BJ (cell line): ENCODE results near the gene STX2. TPM values are rescaled to one million over a fixed set of nuclear protein-coding genes. Genes with fewer than 3 reads are reported as not detected.

Experiments
- CTCF ChIA-PET: fragments of 350-600 bp; formaldehyde crosslinking; extraction: SDS; loops from one replicate; lab custom pipeline; 2021; ENCODE audit warnings: antibody characterized with exemption, inconsistent platforms; lab: Yijun Ruan, JAX
- POLR2A ChIA-PET: fragments of 300-600 bp; sonication (Branson Sonifier 250); formaldehyde crosslinking; extraction: SDS; loops from one replicate; lab custom pipeline; 2021; ENCODE audit warnings: antibody characterized with exemption; lab: Charles Lee
- DNase-seq: peaks from one replicate; pipeline ENCODE4 v3.0.0-alpha.2; 2011; ENCODE audit warnings: low read depth
- H3K27me3 ChIP-seq: 2 replicates; pipeline ENCODE4 v1.6.0; 2011; ENCODE audit warnings: low read length; ENCODE audit not compliant: control insufficient read depth, insufficient read depth
- H3K36me3 ChIP-seq: 2 replicates; pipeline ENCODE4 v1.5.1; 2011; ENCODE audit warnings: low read length; ENCODE audit not compliant: control insufficient read depth, insufficient read depth
- H3K4me3 ChIP-seq: 2 replicates; pipeline ENCODE4 v1.5.1; 2011; ENCODE audit warnings: low read depth, mild to moderate bottlenecking, control low read depth, low read length
- polyA plus RNA-seq: library from polyadenylated mRNA; depleted of rRNA; stranded (reverse); fragments of >200 nt; gene quantifications from 2 replicates; pipeline ENCODE4 v1.2.3, GENCODE V29; 2011
- TF ChIP-seq, protein P1 (sequence below): IDR thresholded peaks from 2 replicates; pipeline ENCODE4 v1.5.1; 2011; ENCODE audit warnings: low read depth, mild to moderate bottlenecking, control low read depth, inconsistent platforms, low read length, moderate library complexity; ENCODE audit not compliant: insufficient read depth

STX2 gene
- polyA plus RNA-seq, 1 experiment = 26.0 TPM

DNA sequence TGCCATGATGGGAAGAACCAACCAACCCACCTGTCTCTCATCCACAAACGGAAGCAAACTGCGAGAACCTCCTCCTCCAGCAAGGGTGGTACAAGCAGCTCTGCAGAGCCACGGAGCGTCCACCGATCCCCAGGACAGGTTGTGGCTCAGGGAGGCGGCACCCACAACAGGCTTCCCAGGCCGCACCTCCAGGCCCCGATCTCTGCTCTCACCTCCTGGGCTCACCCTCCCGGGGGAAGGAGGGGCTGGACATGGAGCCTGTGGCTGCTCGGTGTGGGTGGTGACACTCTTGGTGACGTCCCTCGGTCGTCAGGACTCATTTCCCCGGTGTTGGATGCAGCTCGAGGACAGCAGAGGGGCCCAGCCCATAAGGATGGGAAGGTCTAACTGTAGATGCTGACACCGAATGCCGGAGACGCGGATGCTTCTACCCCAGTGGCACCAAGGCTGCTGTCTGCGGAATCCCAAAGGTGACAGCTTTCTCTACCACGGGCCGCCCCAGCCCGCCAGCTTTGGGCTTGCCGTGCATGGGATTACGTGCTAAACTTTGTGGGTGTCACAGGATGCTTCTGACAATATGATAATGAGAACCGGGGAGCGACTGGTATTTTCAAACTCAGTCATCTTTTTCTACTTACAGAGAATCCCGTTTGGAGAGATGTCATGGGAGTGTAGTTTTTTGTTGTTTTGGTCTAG is 58.0 kb downstream of the STX2 start:
- TF ChIP-seq, protein P1, sequence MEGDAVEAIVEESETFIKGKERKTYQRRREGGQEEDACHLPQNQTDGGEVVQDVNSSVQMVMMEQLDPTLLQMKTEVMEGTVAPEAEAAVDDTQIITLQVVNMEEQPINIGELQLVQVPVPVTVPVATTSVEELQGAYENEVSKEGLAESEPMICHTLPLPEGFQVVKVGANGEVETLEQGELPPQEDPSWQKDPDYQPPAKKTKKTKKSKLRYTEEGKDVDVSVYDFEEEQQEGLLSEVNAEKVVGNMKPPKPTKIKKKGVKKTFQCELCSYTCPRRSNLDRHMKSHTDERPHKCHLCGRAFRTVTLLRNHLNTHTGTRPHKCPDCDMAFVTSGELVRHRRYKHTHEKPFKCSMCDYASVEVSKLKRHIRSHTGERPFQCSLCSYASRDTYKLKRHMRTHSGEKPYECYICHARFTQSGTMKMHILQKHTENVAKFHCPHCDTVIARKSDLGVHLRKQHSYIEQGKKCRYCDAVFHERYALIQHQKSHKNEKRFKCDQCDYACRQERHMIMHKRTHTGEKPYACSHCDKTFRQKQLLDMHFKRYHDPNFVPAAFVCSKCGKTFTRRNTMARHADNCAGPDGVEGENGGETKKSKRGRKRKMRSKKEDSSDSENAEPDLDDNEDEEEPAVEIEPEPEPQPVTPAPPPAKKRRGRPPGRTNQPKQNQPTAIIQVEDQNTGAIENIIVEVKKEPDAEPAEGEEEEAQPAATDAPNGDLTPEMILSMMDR = no peak
- H3K27me3 ChIP-seq = no peaks in the 10 kb centered on the region
- no peak overlapping the region for H3K4me3 ChIP-seq
- no peak for DNase-seq
- POLR2A ChIA-PET = no interaction called here
- CTCF ChIA-PET = no interaction called here
- H3K36me3 ChIP-seq = peaks cover 5% of the 10 kb centered on the region

DNA sequence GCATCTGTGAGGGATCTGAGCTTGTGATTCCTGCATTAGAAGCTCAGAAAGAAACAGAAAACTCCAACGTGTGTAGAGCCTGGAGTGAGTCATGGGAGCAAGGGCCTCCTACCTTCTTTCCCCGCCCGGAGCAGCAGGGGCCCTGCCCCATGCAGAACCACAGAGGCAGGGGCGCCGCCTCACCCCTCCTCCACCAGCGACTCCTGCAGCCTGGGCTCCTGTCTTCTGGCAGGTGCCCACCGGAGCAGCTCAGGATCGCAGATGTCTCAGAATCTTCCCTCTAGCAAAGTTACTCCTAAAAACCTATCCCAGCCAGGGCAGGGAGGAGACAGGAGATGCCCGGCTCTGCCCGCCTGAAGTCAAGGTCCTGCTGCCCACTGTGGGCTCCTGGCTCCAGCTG is 58.7 kb downstream of the STX2 start:
- POLR2A ChIA-PET = no interaction called here
- DNase-seq = no peak
- Histone ChIP-seq H3K27me3 (no peaks in the 10 kb centered on the region), H3K4me3 (no peak overlapping the region), H3K36me3 (peaks cover 5% of the 10 kb centered on the region)
- TF ChIP-seq, protein P1 = no peak
- CTCF ChIA-PET = no interaction called here

DNA sequence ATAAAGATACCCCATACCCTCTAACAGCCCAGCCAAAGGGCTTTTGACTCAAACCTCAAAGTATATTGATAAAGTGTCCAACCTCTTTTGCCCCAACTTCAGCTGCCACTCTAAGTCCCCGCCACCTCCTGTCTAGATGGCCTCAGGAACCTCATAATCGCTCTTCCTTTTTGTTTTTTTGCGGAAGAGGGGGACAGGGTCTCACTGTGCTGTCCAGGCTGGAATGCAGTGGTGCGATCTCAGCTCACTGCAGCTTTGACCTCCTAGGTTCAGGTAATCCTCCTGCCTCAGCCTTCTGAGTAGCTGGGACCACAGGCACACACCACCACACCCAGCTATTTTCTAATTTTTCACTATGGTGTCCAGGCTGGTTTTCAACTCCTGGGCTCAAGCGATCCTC is 60.3 kb downstream of the STX2 start:
- H3K4me3 ChIP-seq = no peak overlapping the region
- POLR2A ChIA-PET = no interaction called here
- no peak for DNase-seq
- CTCF ChIA-PET = no interaction called here
- TF ChIP-seq, protein P1 = no peak
- H3K36me3 ChIP-seq = peaks cover 5% of the 10 kb centered on the region
- H3K27me3 ChIP-seq = no peaks in the 10 kb centered on the region

DNA sequence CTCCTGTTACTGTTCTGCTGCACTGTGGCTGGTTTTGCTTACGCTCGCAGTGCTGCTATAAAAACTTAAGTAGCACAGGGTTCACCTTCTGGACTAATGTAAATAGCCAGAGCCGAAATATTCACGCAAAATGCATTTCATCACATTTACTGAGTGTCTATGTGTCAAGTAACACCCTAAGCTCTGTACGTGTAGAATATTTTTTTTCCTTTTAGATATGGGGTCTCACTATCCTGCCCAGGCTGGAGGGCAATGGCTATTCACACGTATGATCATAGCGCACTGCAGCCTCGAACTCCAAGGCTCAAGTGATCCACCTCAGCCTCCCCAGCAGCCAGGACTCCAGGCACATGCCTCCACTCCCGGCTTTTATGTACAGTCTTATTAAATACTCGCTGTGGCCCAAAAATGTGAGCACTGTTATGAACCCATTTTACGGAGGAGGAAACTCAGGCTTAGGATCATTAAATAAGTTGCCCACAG is 62.2 kb downstream of the STX2 start:
- CTCF ChIA-PET = interaction anchor here (0.6 to 1.8 kb wide), 3 partner anchors 10 to 24 kb away, joined by 3 to 4 read pairs (median 3); no protein-coding TSS in a partner anchor
- TF ChIP-seq, protein P1 = no peak
- H3K27me3 ChIP-seq = no peaks in the 10 kb centered on the region
- POLR2A ChIA-PET = no interaction called here
- H3K36me3 ChIP-seq = peaks cover 5% of the 10 kb centered on the region
- no peak for DNase-seq
- no peak overlapping the region; the same call in 1 of the 2 replicates for H3K4me3 ChIP-seq

DNA sequence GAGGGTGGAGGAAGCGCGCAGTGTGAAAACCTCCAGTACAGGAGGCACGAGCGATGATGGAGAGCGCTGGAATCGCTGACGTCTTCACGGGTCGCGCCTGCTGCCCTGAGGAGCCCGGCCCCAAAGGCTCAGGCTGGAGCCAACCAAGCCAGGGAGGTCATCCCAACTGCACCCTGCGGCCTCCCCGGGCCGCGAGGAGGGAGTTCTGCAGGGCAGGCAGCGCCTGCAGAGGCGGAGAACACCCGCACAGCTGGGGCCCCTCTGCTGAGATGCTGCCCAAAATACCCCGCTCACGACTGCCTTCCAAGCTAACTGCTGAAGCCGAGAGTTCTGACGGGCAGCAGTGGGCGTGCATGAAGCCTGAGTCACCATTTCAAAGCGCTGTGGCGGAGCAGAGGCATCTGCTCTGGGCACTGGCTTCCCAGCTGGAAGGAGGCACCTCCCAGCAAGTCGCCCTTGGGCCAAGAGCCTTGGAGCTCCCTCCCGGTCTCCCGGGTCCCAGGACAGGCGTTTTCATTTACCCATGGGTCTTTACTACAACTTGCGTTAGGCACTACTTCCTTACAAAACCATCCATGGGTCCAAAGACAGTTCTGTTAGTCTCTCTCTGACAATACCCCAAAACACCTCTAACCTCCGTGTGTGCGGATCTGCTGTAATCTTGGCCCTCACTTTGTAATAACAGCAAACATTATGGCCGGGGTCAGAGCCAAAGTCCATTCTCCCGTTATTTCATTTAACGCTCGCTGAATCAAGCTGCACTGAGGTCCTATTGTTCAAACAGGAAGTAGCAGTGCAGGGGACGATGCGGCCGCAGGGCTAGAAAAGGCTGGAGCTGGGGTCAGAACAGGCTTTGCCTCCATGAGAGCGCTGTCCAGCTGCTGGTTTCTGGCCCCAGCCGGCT is 62.8 kb downstream of the STX2 start:
- peak; percentile 46 for DNase-seq
- Histone ChIP-seq H3K4me3 (peak overlapping the region; percentile 28), H3K36me3 (peaks cover 2% of the 10 kb centered on the region), H3K27me3 (no peaks in the 10 kb centered on the region)
- ChIA-PET POLR2A (no interaction called here), CTCF (interaction anchor here (1.4 to 1.8 kb wide), 2 partner anchors 10 to 25 kb away, joined by 3 to 4 read pairs; no protein-coding TSS in a partner anchor)
- TF ChIP-seq, protein P1 = no peak
